ENCODE data around the gene NBAS.

DNA sequence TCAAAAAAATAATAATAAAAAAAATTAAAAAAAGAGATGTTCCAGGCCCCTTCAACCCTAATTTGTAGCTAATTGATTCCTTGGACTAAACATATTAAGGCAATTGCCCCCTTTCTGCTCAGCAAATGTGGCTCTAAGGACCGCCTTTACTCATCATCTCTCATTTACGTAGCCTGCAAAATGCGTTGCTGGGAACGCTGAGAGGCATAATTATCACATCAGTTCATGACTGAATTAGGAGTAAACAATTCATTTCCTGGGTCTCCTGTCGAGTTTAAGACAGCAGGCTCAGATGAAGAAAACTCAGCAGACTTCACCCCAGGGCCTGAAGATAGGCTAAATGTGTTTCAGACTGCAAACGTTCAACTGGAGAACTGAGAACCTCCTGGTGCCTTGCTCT lies 413.5 kb downstream of the NBAS start:
- TF ChIP-seq POLR2A (IDR thresholded peaks at IDR 0.05; ENCODE audit: low read length) = no peak
- TF ChIP-seq GATA1 (IDR thresholded peaks at IDR 0.05; ENCODE audit: low read depth, low read length) = no peak
